GM18868 (cell line): ENCODE results near the gene HYPK.

Experiments used
- ATAC-seq: cut with Tn5 transposase; IDR thresholded peaks from one replicate; pipeline ENCODE4 v1.9.1; 2021; ENCODE audit warnings: mild to moderate bottlenecking, moderate library complexity; ENCODE audit not compliant: unreplicated experiment

The HYPK gene

GRCh38 chr15:43800286-43801141 is at the start of gene HYPK:
Gene HYPK, plus strand, starts transcription at chr15:43800599. Its CDS starts 24 bp downstream, at chr15:43800623.
- peak; percentile 76 for ATAC-seq

- ATAC-seq = no peak
Observed at GRCh38 chr15:43751885-43752284, 48.5 kb upstream of the HYPK start.

- ATAC-seq = no peak
Observed at GRCh38 chr15:43762824-43763223, 37.6 kb upstream of the HYPK start.

GRCh38 chr15:43763819-43764446 is 36.5 kb upstream of the HYPK start:
- no peak for ATAC-seq

- ATAC-seq = no peak
Observed at GRCh38 chr15:43769584-43770228, 30.7 kb upstream of the HYPK start.

GRCh38 chr15:43771816-43772215 is 28.6 kb upstream of the HYPK start:
- no peak for ATAC-seq

- no peak for ATAC-seq
Observed at GRCh38 chr15:43772624-43773023, 27.8 kb upstream of the HYPK start.

GRCh38 chr15:43774062-43774461 is 26.3 kb upstream of the HYPK start:
- no peak for ATAC-seq

GRCh38 chr15:43775411-43775965 is 24.9 kb upstream of the HYPK start:
- no peak for ATAC-seq

- peak; percentile 63 for ATAC-seq
Observed at GRCh38 chr15:43776101-43776717, 24.2 kb upstream of the HYPK start.

- ATAC-seq = peak; percentile 48
Observed at GRCh38 chr15:43776718-43777266, 23.6 kb upstream of the HYPK start, which contains the start of gene ELL3. Gene ELL3, minus strand, starts transcription at chr15:43776966. Its CDS starts 65 bp downstream, at chr15:43776901.

- peak; percentile 54 for ATAC-seq
Observed at GRCh38 chr15:43777267-43777914, 23.0 kb upstream of the HYPK start.

- ATAC-seq = no peak
Observed at GRCh38 chr15:43779016-43779415, 21.4 kb upstream of the HYPK start.

GRCh38 chr15:43789409-43789808 is 11.0 kb upstream of the HYPK start:
- no peak for ATAC-seq

GRCh38 chr15:43791993-43792760 is 8.2 kb upstream of the HYPK start, which contains the start of gene SERF2:
Gene SERF2, plus strand, starts transcription at chr15:43792320. Its CDS starts 57 bp downstream, at chr15:43792377.
- peak; percentile 85 for ATAC-seq

GRCh38 chr15:43792761-43793476 is 7.5 kb upstream of the HYPK start:
- ATAC-seq = no peak

- no peak for ATAC-seq
Observed at GRCh38 chr15:43793647-43794046, 6.8 kb upstream of the HYPK start.

GRCh38 chr15:43794269-43795037 is 5.9 kb upstream of the HYPK start:
- ATAC-seq = no peak
